ENCODE measurements around the gene TIGAR.

TIGAR gene

GRCh38 chr12:4303750-4304149 lies 17.3 kb upstream of the TIGAR start:
- no peak for DNase-seq (ENCODE audit: low read depth)

GRCh38 chr12:4307593-4308333 lies 13.2 kb upstream of the TIGAR start:
- no peak for DNase-seq (ENCODE audit: low read depth)

GRCh38 chr12:4308334-4308950 lies 12.6 kb upstream of the TIGAR start:
- DNase-seq (ENCODE audit: low read depth), result no peak

- DNase-seq (ENCODE audit: low read depth), result no peak
Observed at GRCh38 chr12:4311776-4312175, 9.2 kb upstream of the TIGAR start.

- no peak for DNase-seq (ENCODE audit: low read depth)
Observed at GRCh38 chr12:4312251-4312650, 8.8 kb upstream of the TIGAR start.

- no peak for DNase-seq (ENCODE audit: low read depth)
Observed at GRCh38 chr12:4320497-4320852, 538 bp upstream of the TIGAR start.

GRCh38 chr12:4322726-4323125 lies 1.7 kb downstream of the TIGAR start:
- no peak for DNase-seq (ENCODE audit: low read depth)

- DNase-seq (ENCODE audit: low read depth), result no peak
Observed at GRCh38 chr12:4323396-4323795, 2.4 kb downstream of the TIGAR start.

- DNase-seq (ENCODE audit: low read depth), result no peak
Observed at GRCh38 chr12:4324366-4324765, 3.4 kb downstream of the TIGAR start.

- no peak for DNase-seq (ENCODE audit: low read depth)
Observed at GRCh38 chr12:4325966-4326365, 5.0 kb downstream of the TIGAR start.

GRCh38 chr12:4327293-4327692 lies 6.3 kb downstream of the TIGAR start:
- no peak for DNase-seq (ENCODE audit: low read depth)

GRCh38 chr12:4330203-4330602 lies 9.2 kb downstream of the TIGAR start:
- DNase-seq (ENCODE audit: low read depth), result no peak

GRCh38 chr12:4331221-4331620 lies 10.2 kb downstream of the TIGAR start:
- DNase-seq (ENCODE audit: low read depth), result no peak

- no peak for DNase-seq (ENCODE audit: low read depth)
Observed at GRCh38 chr12:4331842-4332241, 10.8 kb downstream of the TIGAR start.

GRCh38 chr12:4346931-4347330 lies 25.9 kb downstream of the TIGAR start:
- no peak for DNase-seq (ENCODE audit: low read depth)

- DNase-seq (ENCODE audit: low read depth), result peak; percentile 15
Observed at GRCh38 chr12:4353785-4354208, 32.8 kb downstream of the TIGAR start.

GRCh38 chr12:4355156-4356040 lies 34.4 kb downstream of the TIGAR start:
- no peak for DNase-seq (ENCODE audit: low read depth)

GRCh38 chr12:4356041-4356327 lies 35.0 kb downstream of the TIGAR start:
- peak; percentile 1 for DNase-seq (ENCODE audit: low read depth)

GRCh38 chr12:4366090-4366489 lies 45.1 kb downstream of the TIGAR start:
- no peak for DNase-seq (ENCODE audit: low read depth)

- DNase-seq (ENCODE audit: low read depth), result no peak
Observed at GRCh38 chr12:4369548-4369947, 48.5 kb downstream of the TIGAR start.

GRCh38 chr12:4370265-4370664 lies 49.3 kb downstream of the TIGAR start:
- no peak for DNase-seq (ENCODE audit: low read depth)

- DNase-seq (ENCODE audit: low read depth), result no peak
Observed at GRCh38 chr12:4372653-4373052, 51.6 kb downstream of the TIGAR start.

GRCh38 chr12:4375449-4375848 lies 54.4 kb downstream of the TIGAR start:
- DNase-seq (ENCODE audit: low read depth), result no peak

Measured in stimulated activated CD8-positive, alpha-beta memory T cell treated with anti-CD3 and anti-CD28 coated beads, Interleukin-15, amount 100 ng/mL, for 1 hour (primary cell).